Effector memory CD8-positive, alpha-beta T cell (primary cell): Measurements from ENCODE around the gene LAX1.

Experiments
- ATAC-seq: fragments of 150-1000 bp; cut with Tn5 transposase; replicated peaks from 2 replicates; pipeline ENCODE4 v1.10.0; 2021; ENCODE audit warnings: mild to moderate bottlenecking, moderate library complexity
- DNase-seq, 3 experiments: peaks; one replicate each; pipeline ENCODE4 v3.0.0; 2021
- H3K27ac Mint-ChIP-seq, 2 donors: one replicate each; pipeline ENCODE4 v1.8.0; 2022; ENCODE audit warnings: mild to moderate bottlenecking in 2 of 2, mixed read lengths in 2 of 2, moderate library complexity in 2 of 2
- H3K27me3 Mint-ChIP-seq, 2 donors: one replicate each; pipeline ENCODE4 v1.8.0; 2022; ENCODE audit warnings: mixed read lengths in 2 of 2
- H3K36me3 Mint-ChIP-seq: one replicate; pipeline ENCODE4 v1.8.0; 2022; ENCODE audit warnings: mild to moderate bottlenecking, moderate library complexity, mixed read lengths; ENCODE audit not compliant: insufficient read depth
- H3K4me1 Mint-ChIP-seq, 2 donors: one replicate each; pipeline ENCODE4 v1.8.0; 2022; ENCODE audit warnings: low read depth in 2 of 2, mixed read lengths in 2 of 2
- H3K4me3 Mint-ChIP-seq, 2 donors: one replicate each; pipeline ENCODE4 v1.8.0; 2022; ENCODE audit warnings: mild to moderate bottlenecking in 2 of 2, mixed read lengths in 2 of 2, moderate library complexity in 2 of 2
- H3K9me3 Mint-ChIP-seq, 2 donors: one replicate each; pipeline ENCODE4 v1.8.0; 2022; ENCODE audit warnings: mixed read lengths in 2 of 2

The LAX1 gene

GRCh38 chr1:203799971-203800370 is 35.0 kb downstream of the LAX1 start:
- no peaks in the 10 kb centered on the region for H3K9me3 Mint-ChIP-seq
- H3K36me3 Mint-ChIP-seq: peaks cover 37% of the 10 kb centered on the region
- ATAC-seq (no peak), DNase-seq (no peak)
- no peak overlapping the region for H3K4me3 Mint-ChIP-seq
- no peaks in the 10 kb centered on the region for H3K27me3 Mint-ChIP-seq
- peak overlapping the region in 1 of 2 donors; percentile 46 for H3K27ac Mint-ChIP-seq
- peaks cover 31 to 69% of the 10 kb centered on the region in 2 donors for H3K4me1 Mint-ChIP-seq

- Mint-ChIP-seq H3K27ac (peak overlapping the region in 1 of 2 donors; percentile 19), H3K4me3 (no peak overlapping the region), H3K27me3 (no peaks in the 10 kb centered on the region), H3K9me3 (no peaks in the 10 kb centered on the region), H3K4me1 (peaks cover 17 to 32% of the 10 kb centered on the region in 2 donors), H3K36me3 (peaks cover 67% of the 10 kb centered on the region)
- ATAC-seq (no peak), DNase-seq (no peak)
These were observed 40.7 kb downstream of the LAX1 start for GRCh38 chr1:203805689-203806088.

- DNase-seq: no peak
- no peak overlapping the region for H3K4me3 Mint-ChIP-seq
- peaks cover 17 to 35% of the 10 kb centered on the region in 2 donors for H3K4me1 Mint-ChIP-seq
- H3K27ac Mint-ChIP-seq: no peak overlapping the region
- H3K27me3 Mint-ChIP-seq: no peaks in the 10 kb centered on the region
- H3K36me3 Mint-ChIP-seq: peaks cover 78% of the 10 kb centered on the region
- no peaks in the 10 kb centered on the region for H3K9me3 Mint-ChIP-seq
- no peak for ATAC-seq
These were observed 42.2 kb downstream of the LAX1 start for GRCh38 chr1:203807196-203807595.

GRCh38 chr1:203813581-203814341 is 48.8 kb downstream of the LAX1 start:
- peaks cover 73% of the 10 kb centered on the region for H3K36me3 Mint-ChIP-seq
- no peaks in the 10 kb centered on the region for H3K27me3 Mint-ChIP-seq
- no peak overlapping the region for H3K4me3 Mint-ChIP-seq
- H3K4me1 Mint-ChIP-seq: peaks cover 6 to 37% of the 10 kb centered on the region in 2 donors
- ATAC-seq: no peak
- H3K9me3 Mint-ChIP-seq: no peaks in the 10 kb centered on the region
- peak overlapping the region; percentile 71 to 86 for H3K27ac Mint-ChIP-seq
- DNase-seq: no peak

GRCh38 chr1:203818399-203818798 is 53.4 kb downstream of the LAX1 start:
- H3K4me1 Mint-ChIP-seq: peaks cover 13 to 48% of the 10 kb centered on the region in 2 donors
- no peak for DNase-seq
- H3K9me3 Mint-ChIP-seq: no peaks in the 10 kb centered on the region
- no peak overlapping the region for H3K27ac Mint-ChIP-seq
- H3K36me3 Mint-ChIP-seq: peaks cover 89% of the 10 kb centered on the region
- no peaks in the 10 kb centered on the region for H3K27me3 Mint-ChIP-seq
- H3K4me3 Mint-ChIP-seq: no peak overlapping the region
- no peak for ATAC-seq

DNA sequence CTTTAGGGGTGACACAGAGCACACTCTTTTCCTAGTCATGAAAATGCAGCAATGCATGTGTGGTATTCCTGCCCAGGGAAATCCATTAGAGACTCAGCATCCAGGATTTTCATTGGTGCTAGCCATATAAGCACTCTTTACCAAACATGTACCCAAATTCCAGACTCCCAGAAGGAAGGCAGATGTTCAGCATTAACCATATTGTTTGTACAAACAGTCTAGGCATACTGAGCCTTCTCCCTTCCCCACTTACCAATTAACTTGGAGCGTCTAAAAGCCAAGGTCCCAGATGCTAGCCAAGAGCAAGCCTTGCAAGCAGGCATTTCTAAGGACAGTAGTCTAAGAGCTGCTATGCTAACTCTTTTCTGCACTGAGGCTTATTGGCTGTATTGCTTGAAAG is 58.3 kb downstream of the LAX1 start:
- ATAC-seq: no peak
- Mint-ChIP-seq H3K9me3 (no peaks in the 10 kb centered on the region), H3K27me3 (no peaks in the 10 kb centered on the region), H3K4me3 (no peak overlapping the region), H3K27ac (peak overlapping the region in 1 of 2 donors; percentile 65), H3K36me3 (peaks cover 82% of the 10 kb centered on the region), H3K4me1 (peaks cover 8 to 39% of the 10 kb centered on the region in 2 donors)
- no peak for DNase-seq
